Thoracic aorta (tissue), 2 donors: Measurements from ENCODE around the gene NUTM1. TPM values are rescaled to one million over a fixed set of nuclear protein-coding genes. Genes with fewer than 3 reads are reported as not detected.

Experiments
- ATAC-seq: fragments of 150-250 bp; one replicate; pipeline ENCODE4 v1.8.0; 2017; ENCODE audit warnings: low read depth; ENCODE audit not compliant: insufficient number of reproducible peaks, low FRiP score
- DNase-seq: peaks from one replicate; pipeline ENCODE4 v3.0.0-alpha.2; 2020; ENCODE audit warnings: low spot score
- H3K27ac ChIP-seq, 2 donors: fragments of 200-600 bp; sonication (generic); 1 replicate in 1 of 2; 2 replicates in 1 of 2; pipeline ENCODE4 v1.5.1; 2016; ENCODE audit warnings: mild to moderate bottlenecking in 2 of 2, moderate library complexity in 2 of 2
- H3K27me3 ChIP-seq: fragments of 200-600 bp; sonication (generic); replicated peaks from 2 replicates; pipeline ENCODE4 v1.6.0; 2016; ENCODE audit warnings: mild to moderate bottlenecking; ENCODE audit not compliant: insufficient read depth
- H3K36me3 ChIP-seq: fragments of 200-600 bp; sonication (generic); one replicate; pipeline ENCODE4 v1.5.1; 2016
- H3K4me1 ChIP-seq, 2 donors: fragments of 200-600 bp; sonication (generic); 1 replicate in 1 of 2; 2 replicates in 1 of 2; pipeline versions ENCODE4 v1.5.1 to v1.6.0; 2016; ENCODE audit warnings: low read depth in 2 of 2, mild to moderate bottlenecking in 1 of 2; ENCODE audit not compliant: control insufficient read depth in 1 of 2
- H3K4me3 ChIP-seq: fragments of 200-600 bp; sonication (generic); 2 replicates; pipeline ENCODE4 v1.5.1; 2016; ENCODE audit warnings: mild to moderate bottlenecking
- H3K9me3 ChIP-seq: fragments of 200-600 bp; sonication (generic); 2 replicates; pipeline ENCODE4 v1.5.1; 2016
- total RNA-seq, 2 donors: library from RNA; depleted of rRNA; stranded (reverse); fragments of >200 nt; gene quantifications; one replicate each; pipeline versions ENCODE4 v1.1.0 to v1.2.3, GENCODE V29; 2016
- TF ChIP-seq, protein P1 (sequence below): fragments of 200-600 bp; sonication (generic); IDR thresholded peaks from one replicate; pipeline ENCODE4 v1.5.1; 2019; ENCODE audit warnings: antibody characterized with exemption

The NUTM1 gene
- total RNA-seq, 2 donors from 2014 or later, result not detected

DNA sequence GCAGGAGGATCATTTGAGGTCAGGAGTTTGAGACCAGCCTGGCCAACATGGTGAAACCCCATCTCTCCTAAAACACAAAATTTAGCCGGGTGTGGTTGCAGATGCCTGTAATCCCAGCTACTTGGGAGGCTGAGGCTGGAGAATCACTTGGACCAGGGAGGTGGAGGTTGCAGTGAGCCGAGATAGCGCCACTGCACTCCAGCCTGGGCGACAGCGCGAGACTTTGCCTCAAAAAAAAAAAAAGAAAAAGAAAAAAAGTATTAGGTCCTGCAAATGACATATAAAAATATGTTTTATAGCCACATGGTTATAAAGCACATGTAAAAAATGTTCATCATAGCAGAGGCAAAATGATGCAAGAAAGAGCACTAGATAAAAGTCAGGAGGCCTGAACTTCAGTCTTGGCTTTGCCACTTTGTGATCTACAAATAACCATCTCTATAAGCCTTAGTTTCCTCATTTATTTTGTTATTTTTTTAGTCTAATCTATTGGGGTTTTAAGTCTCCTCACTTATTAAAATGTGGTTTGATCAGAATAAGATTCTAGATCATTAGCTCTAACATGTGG lies 10.5 kb upstream of the NUTM1 start:
- no peaks in the 10 kb centered on the region for H3K36me3 ChIP-seq
- H3K27ac ChIP-seq, result no peak overlapping the region
- H3K4me3 ChIP-seq, result no peak overlapping the region
- no peak for ATAC-seq
- no peaks in the 10 kb centered on the region for H3K9me3 ChIP-seq
- no peaks in the 10 kb centered on the region for H3K27me3 ChIP-seq
- H3K4me1 ChIP-seq, result peaks cover 29 to 68% of the 10 kb centered on the region in 2 donors
- TF ChIP-seq, protein P1, sequence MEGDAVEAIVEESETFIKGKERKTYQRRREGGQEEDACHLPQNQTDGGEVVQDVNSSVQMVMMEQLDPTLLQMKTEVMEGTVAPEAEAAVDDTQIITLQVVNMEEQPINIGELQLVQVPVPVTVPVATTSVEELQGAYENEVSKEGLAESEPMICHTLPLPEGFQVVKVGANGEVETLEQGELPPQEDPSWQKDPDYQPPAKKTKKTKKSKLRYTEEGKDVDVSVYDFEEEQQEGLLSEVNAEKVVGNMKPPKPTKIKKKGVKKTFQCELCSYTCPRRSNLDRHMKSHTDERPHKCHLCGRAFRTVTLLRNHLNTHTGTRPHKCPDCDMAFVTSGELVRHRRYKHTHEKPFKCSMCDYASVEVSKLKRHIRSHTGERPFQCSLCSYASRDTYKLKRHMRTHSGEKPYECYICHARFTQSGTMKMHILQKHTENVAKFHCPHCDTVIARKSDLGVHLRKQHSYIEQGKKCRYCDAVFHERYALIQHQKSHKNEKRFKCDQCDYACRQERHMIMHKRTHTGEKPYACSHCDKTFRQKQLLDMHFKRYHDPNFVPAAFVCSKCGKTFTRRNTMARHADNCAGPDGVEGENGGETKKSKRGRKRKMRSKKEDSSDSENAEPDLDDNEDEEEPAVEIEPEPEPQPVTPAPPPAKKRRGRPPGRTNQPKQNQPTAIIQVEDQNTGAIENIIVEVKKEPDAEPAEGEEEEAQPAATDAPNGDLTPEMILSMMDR, result no peak
- no peak for DNase-seq

DNA sequence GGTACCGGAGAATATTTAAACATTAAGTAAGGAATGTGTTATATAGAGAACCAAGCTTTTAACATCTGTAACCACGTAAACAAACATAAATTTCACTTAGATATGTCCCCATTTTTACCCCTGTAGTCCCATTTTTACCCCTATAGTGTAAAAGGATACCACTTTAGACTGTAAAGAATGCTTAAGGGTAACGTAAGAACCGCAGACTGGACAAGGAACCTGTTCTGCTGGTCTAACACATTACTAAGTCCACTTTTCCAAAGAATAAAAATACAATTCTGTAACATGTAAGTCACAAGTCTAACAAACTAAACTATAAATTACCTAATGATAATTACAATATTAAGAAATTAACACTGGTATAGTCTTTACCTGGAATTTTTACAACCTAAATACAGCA lies 8.4 kb upstream of the NUTM1 start:
- H3K27me3 ChIP-seq, result no peaks in the 10 kb centered on the region
- H3K4me3 ChIP-seq, result peak overlapping the region; percentile 78
- DNase-seq (no peak), ATAC-seq (no peak)
- H3K36me3 ChIP-seq, result no peaks in the 10 kb centered on the region
- peaks cover 24 to 51% of the 10 kb centered on the region in 2 donors for H3K4me1 ChIP-seq
- TF ChIP-seq, protein P1, result no peak
- no peaks in the 10 kb centered on the region for H3K9me3 ChIP-seq
- peak overlapping the region in 1 of 2 donors; percentile 91 for H3K27ac ChIP-seq

DNA sequence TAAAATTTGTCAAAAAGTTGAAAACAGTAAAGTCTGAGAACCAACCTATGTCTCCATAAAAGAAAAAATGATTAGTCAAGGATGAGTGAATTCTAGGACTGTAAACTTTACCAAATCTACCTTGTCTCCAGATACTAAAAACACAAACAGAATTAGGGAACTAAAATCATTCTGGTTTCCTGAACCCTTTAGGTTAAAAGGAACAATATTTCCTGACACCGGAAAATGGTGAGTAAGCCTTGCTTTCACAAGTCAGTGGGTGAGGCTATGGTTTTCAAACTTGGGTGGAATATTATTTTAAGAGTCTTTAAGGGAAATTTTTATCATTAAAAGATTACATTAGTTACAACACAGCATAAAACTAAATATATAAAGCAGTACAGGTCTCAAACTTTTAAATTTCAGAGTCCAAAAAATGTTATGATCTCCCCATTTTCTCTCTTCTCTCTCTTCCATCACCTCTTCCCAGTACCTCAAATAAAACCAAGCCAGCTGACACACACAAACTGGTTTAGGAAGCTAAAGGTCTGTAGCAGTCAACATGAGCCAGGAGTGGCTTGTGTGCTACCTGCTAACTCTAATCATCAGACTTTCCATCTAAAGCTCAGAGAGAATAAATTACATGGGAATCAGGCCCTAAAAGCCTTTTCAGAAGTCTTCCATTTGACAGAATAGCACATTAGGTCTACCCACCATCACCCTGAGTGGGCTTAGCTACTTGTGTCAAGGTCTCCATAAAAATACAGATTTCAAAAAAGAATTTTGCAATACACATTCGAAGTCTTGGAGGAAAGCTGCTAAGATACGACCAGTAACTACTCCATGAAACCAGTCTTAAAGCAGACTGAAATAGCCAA lies 7.7 kb upstream of the NUTM1 start:
- DNase-seq (no peak), ATAC-seq (no peak)
- H3K27ac ChIP-seq, result peak overlapping the region; percentile 85 to 91
- H3K9me3 ChIP-seq, result no peaks in the 10 kb centered on the region
- H3K27me3 ChIP-seq, result no peaks in the 10 kb centered on the region
- H3K4me1 ChIP-seq, result peaks cover 24 to 47% of the 10 kb centered on the region in 2 donors
- H3K36me3 ChIP-seq, result peaks cover under 1% of the 10 kb centered on the region
- peak overlapping the region; percentile 78 for H3K4me3 ChIP-seq
- TF ChIP-seq, protein P1, result no peak

DNA sequence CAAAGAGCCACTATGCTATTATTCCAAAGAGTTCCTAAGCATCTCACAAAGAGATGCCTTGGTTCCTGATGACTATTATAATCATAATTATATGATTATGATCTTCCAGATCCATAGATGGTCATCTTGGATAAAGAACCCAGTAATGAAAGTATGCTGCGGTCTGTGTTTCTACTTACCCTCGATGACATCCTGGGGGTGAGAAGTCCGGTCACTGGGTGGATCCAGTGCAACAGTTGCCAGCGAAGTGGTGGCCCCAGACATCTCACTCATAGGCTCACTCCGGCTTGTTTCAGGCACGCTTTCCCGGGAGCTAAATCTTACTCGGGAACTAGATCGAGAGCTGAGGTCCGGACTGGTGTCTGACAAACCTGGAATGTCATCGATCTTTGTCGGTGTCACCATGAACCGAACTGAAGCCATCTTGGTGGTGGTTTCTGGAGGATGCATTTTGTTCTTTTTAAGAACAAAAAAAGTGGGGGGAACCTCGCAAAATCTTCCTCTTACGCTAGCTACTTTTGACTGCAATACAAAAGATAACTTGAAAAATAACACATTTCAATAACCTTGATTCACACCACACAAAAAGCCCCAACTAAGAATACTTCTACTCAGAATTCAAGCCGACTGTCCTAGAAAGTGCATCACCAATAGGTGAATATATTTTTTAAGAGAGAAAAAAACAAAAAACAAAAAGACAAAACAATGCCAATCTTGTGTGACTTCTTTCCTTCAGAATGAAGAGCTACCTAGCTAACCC lies 6.7 kb upstream of the NUTM1 start:
- no peaks in the 10 kb centered on the region for H3K27me3 ChIP-seq
- DNase-seq (no peak), ATAC-seq (no peak)
- no peaks in the 10 kb centered on the region for H3K9me3 ChIP-seq
- H3K36me3 ChIP-seq, result peaks cover 7% of the 10 kb centered on the region
- H3K4me3 ChIP-seq, result peak overlapping the region; percentile 78
- H3K27ac ChIP-seq, result peak overlapping the region; percentile 85 to 91
- H3K4me1 ChIP-seq, result peaks cover 24 to 57% of the 10 kb centered on the region in 2 donors
- TF ChIP-seq, protein P1, result no peak
